ENCODE measurements around the gene PIAS1. TPM values are rescaled to one million over a fixed set of nuclear protein-coding genes. Genes with fewer than 3 reads are reported as not detected.

The PIAS1 gene
- total RNA-seq, 4 donors from 2014 or later = 91.6 to 202 (median 111) TPM

- no peaks in the 10 kb centered on the region for H3K9me3 ChIP-seq
- 96 to 100% methylated on average over 8 to 17 of the region's 17 CpGs for WGBS, 2 donors
- TF ChIP-seq POLR2A (IDR thresholded peaks at IDR 0.05) = no peak
- no peak for TF ChIP-seq CTCF (IDR thresholded peaks at IDR 0.05)
- H3K27ac ChIP-seq = no peak overlapping the region
- no peaks in the 10 kb centered on the region for H3K27me3 ChIP-seq
- no peak overlapping the region for H3K4me3 ChIP-seq (replicated peaks in 1 of 3)
- peaks cover 0 to 7% of the 10 kb centered on the region in 2 donors for H3K4me1 ChIP-seq
- H3K36me3 ChIP-seq = no peaks in the 10 kb centered on the region
- no peak for DNase-seq
- intact Hi-C loops (cut with DNase I) = no loop called here
Observed at GRCh38 chr15:68196445-68197169, 142.5 kb downstream of the PIAS1 start.

- H3K4me1 ChIP-seq = peaks cover 0 to 7% of the 10 kb centered on the region in 2 donors
- no peak overlapping the region for H3K4me3 ChIP-seq (replicated peaks in 1 of 3)
- 94 to 98% methylated on average over 8 of the region's 8 CpGs for WGBS, 2 donors
- intact Hi-C loops (cut with DNase I) = no loop called here
- no peak for DNase-seq
- H3K36me3 ChIP-seq = no peaks in the 10 kb centered on the region
- H3K27ac ChIP-seq = no peak overlapping the region
- H3K27me3 ChIP-seq = no peaks in the 10 kb centered on the region
- H3K9me3 ChIP-seq = no peaks in the 10 kb centered on the region
- TF ChIP-seq CTCF (IDR thresholded peaks at IDR 0.05) (no peak), POLR2A (IDR thresholded peaks at IDR 0.05) (no peak)
Observed at GRCh38 chr15:68197170-68197492, 143.0 kb downstream of the PIAS1 start.

- TF ChIP-seq CTCF (IDR thresholded peaks at IDR 0.05) = no peak
- no peak for TF ChIP-seq POLR2A (IDR thresholded peaks at IDR 0.05)
- DNase-seq = no peak
- intact Hi-C loops (cut with DNase I) = no loop called here
- H3K4me1 ChIP-seq = peaks cover 0 to 7% of the 10 kb centered on the region in 2 donors
- H3K27me3 ChIP-seq = no peaks in the 10 kb centered on the region
- 87% methylated on average over 8 to 9 of the region's 11 CpGs for WGBS, 2 donors
- no peak overlapping the region for H3K27ac ChIP-seq
- H3K4me3 ChIP-seq (replicated peaks in 1 of 3) = no peak overlapping the region
- no peaks in the 10 kb centered on the region for H3K9me3 ChIP-seq
- H3K36me3 ChIP-seq = no peaks in the 10 kb centered on the region
Observed at GRCh38 chr15:68197661-68198437, 143.7 kb downstream of the PIAS1 start.

GRCh38 chr15:68199340-68199739, 145.2 kb downstream of the PIAS1 start:
- intact Hi-C loops (cut with DNase I) = no loop called here
- H3K27ac ChIP-seq = no peak overlapping the region
- DNase-seq = no peak
- peaks cover 0 to 9% of the 10 kb centered on the region in 2 donors for H3K4me1 ChIP-seq
- no peaks in the 10 kb centered on the region for H3K36me3 ChIP-seq
- H3K4me3 ChIP-seq (replicated peaks in 1 of 3) = no peak overlapping the region
- H3K27me3 ChIP-seq = no peaks in the 10 kb centered on the region
- TF ChIP-seq POLR2A (IDR thresholded peaks at IDR 0.05) (no peak), CTCF (IDR thresholded peaks at IDR 0.05) (no peak)
- H3K9me3 ChIP-seq = no peaks in the 10 kb centered on the region
- 39 to 65% methylated on average over 11 of the region's 11 CpGs for WGBS, 2 donors
